IMR-90 (cell line): Measurements from ENCODE around the gene MB21D2. TPM values are rescaled to one million over a fixed set of nuclear protein-coding genes. Genes with fewer than 3 reads are reported as not detected.
A peak's percentile ranks its signal among the peaks of the same experiment; 100 is the strongest.

Experiments
- ATAC-seq: fragments of 200-7000 bp; cut with Tn5 transposase; 2 replicates; pipeline ENCODE4 v1.9.1; 2020; ENCODE audit warnings: low read depth, mild to moderate bottlenecking, moderate library complexity
- BruUV-seq: library from RNA; stranded (reverse); fragments of 400-500 nt; replicated peaks from 2 replicates; lab custom pipeline; 2021; lab: Mats Ljungman, UMichigan
- CTCF ChIA-PET: fragments of 300-600 bp; formaldehyde crosslinking; extraction: SDS; loops from one replicate; lab custom pipeline; 2021; ENCODE audit warnings: antibody characterized with exemption; lab: Yijun Ruan, JAX
- POLR2A ChIA-PET: fragments of 300-600 bp; sonication (Branson Sonifier 250); formaldehyde crosslinking; loops from one replicate; lab custom pipeline; 2022; ENCODE audit warnings: antibody characterized with exemption; ENCODE audit not compliant: unreplicated experiment; lab: Charles Lee
- DNase-seq: peaks from one replicate; pipeline ENCODE4 v3.0.0; 2013
- H2AFZ ChIP-seq: replicated peaks from 2 replicates; pipeline ENCODE3; 2013; ENCODE audit warnings: low read length, mild to moderate bottlenecking; ENCODE audit not compliant: poor library complexity
- H2AK5ac ChIP-seq: 2 replicates; pipeline ENCODE4 v1.6.1; 2013; ENCODE audit warnings: low read depth, low read length, inconsistent platforms
- H2AK9ac ChIP-seq: replicated peaks from 2 replicates; pipeline ENCODE3; 2013; ENCODE audit warnings: mild to moderate bottlenecking, low read depth, low read length, moderate library complexity; ENCODE audit not compliant: poor library complexity
- H2BK120ac ChIP-seq: 2 replicates; pipeline ENCODE4 v1.6.1; 2013; ENCODE audit warnings: low read depth, low read length, inconsistent platforms
- H2BK15ac ChIP-seq: 3 replicates; pipeline ENCODE4 v1.6.1; 2013; ENCODE audit warnings: low read depth, low read length, inconsistent platforms
- H2BK20ac ChIP-seq: 2 replicates; pipeline ENCODE4 v1.6.1; 2013; ENCODE audit warnings: low read depth, mild to moderate bottlenecking, inconsistent platforms, low read length, moderate library complexity
- H2BK5ac ChIP-seq: 2 replicates; pipeline ENCODE4 v1.6.1; 2013; ENCODE audit warnings: mild to moderate bottlenecking, low read depth, low read length, inconsistent platforms; ENCODE audit not compliant: poor library complexity, severe bottlenecking
- H3K14ac ChIP-seq: replicated peaks from 2 replicates; pipeline ENCODE4 v1.6.1; 2013; ENCODE audit warnings: low read depth, low read length, inconsistent platforms
- H3K18ac ChIP-seq: 2 replicates; pipeline ENCODE4 v1.6.1; 2013; ENCODE audit warnings: low read depth, low read length, control low read depth
- H3K23ac ChIP-seq: 2 replicates; pipeline ENCODE4 v1.6.1; 2013; ENCODE audit warnings: low read depth, low read length, inconsistent platforms
- H3K27ac ChIP-seq: 2 replicates; pipeline ENCODE4 v1.5.1; 2013; ENCODE audit warnings: mild to moderate bottlenecking, control low read depth, low read length; ENCODE audit not compliant: insufficient read depth
- H3K27me3 ChIP-seq: 2 replicates; pipeline ENCODE4 v1.6.1; 2013; ENCODE audit warnings: low read length; ENCODE audit not compliant: control insufficient read depth, insufficient read depth
- H3K36me3 ChIP-seq: 2 replicates; pipeline ENCODE4 v1.6.1; 2013; ENCODE audit warnings: low read length, mixed read lengths; ENCODE audit not compliant: control insufficient read depth, insufficient read depth
- H3K4ac ChIP-seq: 2 replicates; pipeline ENCODE4 v1.6.1; 2013; ENCODE audit warnings: low read depth, low read length, inconsistent platforms
- H3K4me1 ChIP-seq: 2 replicates; pipeline ENCODE4 v1.6.1; 2013; ENCODE audit warnings: low read length, mixed read lengths; ENCODE audit not compliant: control insufficient read depth, insufficient read depth
- H3K4me2 ChIP-seq: 2 replicates; pipeline ENCODE4 v1.6.1; 2013; ENCODE audit warnings: low read depth, mild to moderate bottlenecking, control low read depth, low read length, moderate library complexity
- H3K4me3 ChIP-seq: 2 replicates; pipeline ENCODE4 v1.5.1; 2013; ENCODE audit warnings: low read depth, mild to moderate bottlenecking, control low read depth, low read length, moderate library complexity; ENCODE audit not compliant: insufficient read depth
- H3K56ac ChIP-seq: 2 replicates; pipeline ENCODE4 v1.6.1; 2013; ENCODE audit warnings: low read length, inconsistent platforms; ENCODE audit not compliant: insufficient read depth; ENCODE audit errors: extremely low read depth
- H3K79me1 ChIP-seq, 2 experiments: 2 replicates each; pipeline ENCODE4 v1.6.1; 2013; ENCODE audit warnings: low read length in 2 of 2, inconsistent platforms in 1 of 2, low read depth in 1 of 2
- H3K9ac ChIP-seq: 2 replicates; pipeline ENCODE4 v1.6.1; 2013; ENCODE audit warnings: low read depth, low read length, control low read depth
- H3K9me1 ChIP-seq: 2 replicates; pipeline ENCODE4 v1.6.1; 2013; ENCODE audit warnings: low read length, inconsistent platforms; ENCODE audit not compliant: insufficient read depth
- H3K9me3 ChIP-seq: 2 replicates; pipeline ENCODE4 v1.6.1; 2013; ENCODE audit warnings: low read length; ENCODE audit not compliant: control insufficient read depth, insufficient read depth
- H4K20me1 ChIP-seq: 2 replicates; pipeline ENCODE4 v1.6.1; 2013; ENCODE audit warnings: low read length, inconsistent platforms; ENCODE audit not compliant: insufficient read depth
- H4K5ac ChIP-seq: 2 replicates; pipeline ENCODE4 v1.6.1; 2013; ENCODE audit warnings: mild to moderate bottlenecking, low read depth, low read length, control low read depth
- H4K8ac ChIP-seq, 2 experiments: 2 replicates each; pipeline ENCODE4 v1.6.1; 2013; ENCODE audit warnings: low read depth in 2 of 2, low read length in 2 of 2, control low read depth in 1 of 2, inconsistent platforms in 1 of 2
- H4K91ac ChIP-seq: 2 replicates; pipeline ENCODE4 v1.6.1; 2013; ENCODE audit warnings: low read depth, low read length, inconsistent platforms; ENCODE audit not compliant: insufficient read depth
- BHLHE40 ChIP-seq: fragments of 150-350 bp; IDR thresholded peaks from 2 replicates; pipeline ENCODE4 v1.6.1; 2016; ENCODE audit warnings: mild to moderate bottlenecking, low read depth, low read length
- CEBPB ChIP-seq: IDR thresholded peaks from 2 replicates; pipeline ENCODE4 v1.6.1; 2012; ENCODE audit warnings: low read depth, low read length, improper control_type of control experiment
- CHD1 ChIP-seq: IDR thresholded peaks from 2 replicates; pipeline ENCODE4 v1.6.1; 2012; ENCODE audit warnings: low read depth, low read length, improper control_type of control experiment
- CTCF ChIP-seq: conservative IDR thresholded peaks from 2 replicates; pipeline ENCODE4 v1.5.1; 2012; ENCODE audit warnings: mild to moderate bottlenecking, low read depth, low read length, improper control_type of control experiment
- ELK1 ChIP-seq: fragments of 150-350 bp; IDR thresholded peaks from 2 replicates; pipeline ENCODE4 v1.6.1; 2016; ENCODE audit warnings: low read depth, mild to moderate bottlenecking, low read length, moderate library complexity, borderline replicate concordance
- FOS ChIP-seq: fragments of 150-350 bp; IDR thresholded peaks from 2 replicates; pipeline ENCODE4 v1.6.1; 2016; ENCODE audit warnings: low read depth, low read length
- MAFK ChIP-seq: IDR thresholded peaks from 2 replicates; pipeline ENCODE4 v1.6.1; 2012; ENCODE audit warnings: low read depth, low read length, improper control_type of control experiment
- MAZ ChIP-seq: IDR thresholded peaks from 2 replicates; pipeline ENCODE4 v1.6.1; 2012; ENCODE audit warnings: low read depth, mild to moderate bottlenecking, low read length, improper control_type of control experiment, moderate library complexity, borderline replicate concordance
- MXI1 ChIP-seq: IDR thresholded peaks from 2 replicates; pipeline ENCODE4 v1.6.1; 2012; ENCODE audit warnings: low read depth, mild to moderate bottlenecking, low read length, moderate library complexity, borderline replicate concordance
- POLR2A ChIP-seq: IDR thresholded peaks from 2 replicates; pipeline ENCODE4 v1.6.1; 2012; ENCODE audit warnings: mild to moderate bottlenecking, low read depth, low read length
- RAD21 ChIP-seq: IDR thresholded peaks from 2 replicates; pipeline ENCODE4 v1.6.1; 2012; ENCODE audit warnings: low read length, improper control_type of control experiment
- RCOR1 ChIP-seq: IDR thresholded peaks from 2 replicates; pipeline ENCODE4 v1.6.1; 2012; ENCODE audit warnings: mild to moderate bottlenecking, low read length, improper control_type of control experiment; ENCODE audit not compliant: insufficient replicate concordance
- RFX5 ChIP-seq: IDR thresholded peaks from 2 replicates; pipeline ENCODE4 v1.8.0; 2012; ENCODE audit warnings: low read depth, mild to moderate bottlenecking, low read length, moderate library complexity
- SMC3 ChIP-seq: fragments of 150-350 bp; IDR thresholded peaks from 2 replicates; pipeline ENCODE4 v1.6.1; 2016; ENCODE audit warnings: low read depth, mild to moderate bottlenecking, antibody characterized with exemption, low read length, moderate library complexity
- USF2 ChIP-seq: fragments of 150-350 bp; IDR thresholded peaks from 2 replicates; pipeline ENCODE4 v1.6.1; 2017; ENCODE audit warnings: mild to moderate bottlenecking, antibody characterized with exemption, low read length, low read depth
- WGBS, 2 experiments: methylation state at CpG; one replicate each; pipeline versions ENCODE4 v1.1.5 to v1.1.7; 2013; ENCODE audit warnings: missing lambda C conversion rate in 2 of 2; ENCODE audit not compliant: insufficient read length in 1 of 2; ENCODE audit errors: extremely low coverage in 2 of 2; 5-methylcytosine and 5-hydroxymethylcytosine counted together
- dilution Hi-C: fragments of 300-500 bp; cut with HindIII; formaldehyde crosslinking; loops from one replicate; pipeline ENCODE4 v1.14.3; 2018; ENCODE audit warnings: low sequenced_read_pairs; ENCODE audit not compliant: unreplicated experiment
- in situ Hi-C: fragments of 300-500 bp; cut with MboI; formaldehyde crosslinking; loops from 3 replicates; pipeline ENCODE4 v1.14.3; 2019; ENCODE audit warnings: low sequenced_read_pairs, inconsistent platforms, mixed read lengths
- intact Hi-C: fragments of 100-400 bp; cut with micrococcal nuclease; formaldehyde crosslinking; loops from 2 replicates; pipeline ENCODE4 v1.10.0; 2022
- polyA plus RNA-seq, 3 experiments: library from polyadenylated mRNA; depleted of rRNA; stranded (reverse); fragments of >200 nt; gene quantifications; 2 replicates each; pipeline ENCODE4 v1.2.3, GENCODE V29; 2012; ENCODE audit warnings: low replicate concordance in 1 of 3
- total RNA-seq: library from RNA; depleted of rRNA; stranded (reverse); fragments of >200 nt; gene quantifications from 2 replicates; pipeline ENCODE4 v1.2.3, GENCODE V29; 2012

Gene MB21D2
- total and polyA plus RNA-seq, 2 of the 4 experiments (the other 2 are of a cell fraction), result 13.6 to 44.8 TPM

DNA sequence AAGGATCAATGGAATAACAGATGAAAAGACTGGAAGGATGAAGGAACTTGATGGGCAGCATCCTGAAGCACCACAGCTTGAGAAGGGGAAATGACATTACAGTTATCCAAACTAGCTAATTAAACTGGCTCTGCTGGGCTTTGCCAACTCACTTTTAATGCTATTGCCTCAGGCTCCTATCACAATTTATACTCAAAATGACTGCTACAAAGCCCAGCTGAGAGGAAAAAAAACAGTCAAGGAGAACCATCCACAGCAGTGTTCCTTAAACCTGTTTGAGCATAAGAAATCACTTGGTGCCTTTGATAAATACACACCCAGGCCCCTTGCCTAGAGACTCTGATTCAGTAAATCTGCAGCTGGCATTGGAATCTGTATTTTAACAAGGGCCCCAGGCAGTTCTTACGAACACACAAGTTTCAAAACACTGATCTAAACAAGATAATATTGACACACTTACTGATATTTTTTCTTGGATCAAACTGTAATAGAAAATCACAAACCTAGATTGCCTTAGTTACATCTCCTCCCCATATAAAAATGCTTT, 85.8 kb downstream of the MB21D2 start:
- peak overlapping the region; percentile 39; the same call in 1 of the 2 replicates for H4K91ac ChIP-seq
- H3K4me2 ChIP-seq, result no peak overlapping the region
- H3K56ac ChIP-seq, result no peak overlapping the region
- DNase-seq, result no peak
- peak overlapping the region; percentile 58; the same call in 1 of the 2 replicates for H2AK5ac ChIP-seq
- no CpG with 5 or more reads among the region's 1 CpG for WGBS, 2 experiments
- H4K5ac ChIP-seq, result no peak overlapping the region; the same call in 1 of the 2 replicates
- peak overlapping the region; percentile 34; the same call in 1 of the 2 replicates for H3K23ac ChIP-seq
- ChIA-PET POLR2A (no interaction called here), CTCF (no interaction called here)
- peaks cover 27% of the 10 kb centered on the region for H3K9me1 ChIP-seq
- no peak for TF ChIP-seq CTCF
- TF ChIP-seq MAZ, result no peak
- no peak for TF ChIP-seq FOS
- TF ChIP-seq USF2, result no peak
- TF ChIP-seq RAD21, result no peak
- TF ChIP-seq CEBPB, result no peak
- TF ChIP-seq ELK1, result no peak
- no peak for TF ChIP-seq POLR2A
- no peak for TF ChIP-seq RFX5
- no peak for TF ChIP-seq BHLHE40
- no peak for TF ChIP-seq RCOR1
- no peak for TF ChIP-seq CHD1
- TF ChIP-seq MAFK, result no peak
- TF ChIP-seq SMC3, result no peak
- no peak for TF ChIP-seq MXI1
- H3K18ac ChIP-seq, result peak overlapping the region; percentile 75; the same call in 1 of the 2 replicates
- dilution Hi-C loops, result no loop called here
- 0 out of 2 replicates have a peak overlapping the region, but pooled peaks have one; percentile 30 for H3K4ac ChIP-seq
- H4K8ac ChIP-seq, result no peak overlapping the region
- H2BK20ac ChIP-seq, result peak overlapping the region; percentile 59
- intact Hi-C loops, result loop anchor here (1.0 to 2.0 kb wide), 3 partner anchors 15 to 85 kb away; partner anchors contain the start of gene MB21D2
- H3K9me3 ChIP-seq, result no peaks in the 10 kb centered on the region
- ATAC-seq, result no peak
- peaks cover 30% of the 10 kb centered on the region for H3K4me1 ChIP-seq
- H2BK15ac ChIP-seq, result peak overlapping the region; percentile 36; the same call in 1 of the 3 replicates
- BruUV-seq, result no TSS peak
- in situ Hi-C loops, result no loop called here
- peak overlapping the region; percentile 50 for H2BK5ac ChIP-seq
- no peak overlapping the region for H3K9ac ChIP-seq
- peak overlapping the region; percentile 32 for H2BK120ac ChIP-seq
- no peak overlapping the region for H3K4me3 ChIP-seq
- H3K36me3 ChIP-seq, result no peaks in the 10 kb centered on the region
- no peaks in the 10 kb centered on the region for H3K27me3 ChIP-seq
- H4K20me1 ChIP-seq, result peaks cover 25% of the 10 kb centered on the region
- no peak overlapping the region for H3K27ac ChIP-seq
- H2AFZ ChIP-seq, result no peak overlapping the region
- H3K79me1 ChIP-seq, result peaks cover 25 to 66% of the 10 kb centered on the region in 2 experiments
- no peak overlapping the region for H2AK9ac ChIP-seq
- no peak overlapping the region for H3K14ac ChIP-seq
